Measurements from ENCODE around the gene NDUFC2.
"Not testable (repeated sequence)": the region's sequence is repeated elsewhere in the genome, so short reads cannot be mapped to it uniquely, and the experiment has no call there.

The NDUFC2 gene

DNA sequence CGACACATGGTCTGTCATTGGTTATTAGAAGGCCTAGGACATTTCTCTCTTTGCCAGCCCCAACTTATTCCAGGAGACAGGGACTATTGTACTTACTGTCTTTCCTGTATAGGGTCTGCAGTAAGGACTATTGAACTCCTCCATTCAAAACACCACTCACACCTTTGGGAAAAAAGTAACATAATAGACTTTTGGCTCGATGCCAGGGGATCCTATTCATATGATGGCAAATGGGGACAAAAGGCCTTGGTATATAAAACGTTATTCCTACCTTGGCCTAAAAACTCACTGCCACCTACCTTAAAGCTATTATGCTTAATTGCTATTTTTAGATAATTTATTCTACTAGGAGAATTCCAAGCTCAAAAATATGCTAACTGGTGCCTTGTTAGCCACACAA lies 6.3 kb upstream of the NDUFC2 start:
- no peak overlapping the region for H3K4me3 ChIP-seq (ENCODE audit: control insufficient read depth, low read depth, low read length)
- DNase-seq (ENCODE audit: low read depth): no peak
- TF ChIP-seq, protein P1, sequence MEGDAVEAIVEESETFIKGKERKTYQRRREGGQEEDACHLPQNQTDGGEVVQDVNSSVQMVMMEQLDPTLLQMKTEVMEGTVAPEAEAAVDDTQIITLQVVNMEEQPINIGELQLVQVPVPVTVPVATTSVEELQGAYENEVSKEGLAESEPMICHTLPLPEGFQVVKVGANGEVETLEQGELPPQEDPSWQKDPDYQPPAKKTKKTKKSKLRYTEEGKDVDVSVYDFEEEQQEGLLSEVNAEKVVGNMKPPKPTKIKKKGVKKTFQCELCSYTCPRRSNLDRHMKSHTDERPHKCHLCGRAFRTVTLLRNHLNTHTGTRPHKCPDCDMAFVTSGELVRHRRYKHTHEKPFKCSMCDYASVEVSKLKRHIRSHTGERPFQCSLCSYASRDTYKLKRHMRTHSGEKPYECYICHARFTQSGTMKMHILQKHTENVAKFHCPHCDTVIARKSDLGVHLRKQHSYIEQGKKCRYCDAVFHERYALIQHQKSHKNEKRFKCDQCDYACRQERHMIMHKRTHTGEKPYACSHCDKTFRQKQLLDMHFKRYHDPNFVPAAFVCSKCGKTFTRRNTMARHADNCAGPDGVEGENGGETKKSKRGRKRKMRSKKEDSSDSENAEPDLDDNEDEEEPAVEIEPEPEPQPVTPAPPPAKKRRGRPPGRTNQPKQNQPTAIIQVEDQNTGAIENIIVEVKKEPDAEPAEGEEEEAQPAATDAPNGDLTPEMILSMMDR (IDR thresholded peaks at IDR 0.05; ENCODE audit: control insufficient read depth, insufficient read depth, low read depth, low read length, missing control alignments): no peak

DNA sequence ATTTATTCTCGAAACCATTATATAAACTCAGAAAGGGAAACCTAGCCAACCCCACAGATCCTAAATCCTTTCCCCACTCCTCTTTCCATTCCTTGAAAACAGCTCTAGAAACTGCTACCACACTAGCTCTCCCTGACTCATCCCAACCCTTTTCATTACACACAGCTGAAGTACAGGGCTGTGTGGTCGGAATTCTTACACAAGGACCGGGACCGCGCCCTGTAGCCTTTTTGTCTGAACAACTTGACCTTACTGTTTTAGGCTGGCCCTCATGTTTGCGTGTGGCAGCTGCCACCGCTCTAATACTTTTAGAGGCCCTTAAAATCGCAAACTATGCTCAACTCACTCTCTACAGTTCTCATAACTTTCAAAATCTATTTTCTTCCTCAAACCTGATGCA lies 4.8 kb upstream of the NDUFC2 start:
- DNase-seq (ENCODE audit: low read depth): not testable (repeated sequence)

DNA sequence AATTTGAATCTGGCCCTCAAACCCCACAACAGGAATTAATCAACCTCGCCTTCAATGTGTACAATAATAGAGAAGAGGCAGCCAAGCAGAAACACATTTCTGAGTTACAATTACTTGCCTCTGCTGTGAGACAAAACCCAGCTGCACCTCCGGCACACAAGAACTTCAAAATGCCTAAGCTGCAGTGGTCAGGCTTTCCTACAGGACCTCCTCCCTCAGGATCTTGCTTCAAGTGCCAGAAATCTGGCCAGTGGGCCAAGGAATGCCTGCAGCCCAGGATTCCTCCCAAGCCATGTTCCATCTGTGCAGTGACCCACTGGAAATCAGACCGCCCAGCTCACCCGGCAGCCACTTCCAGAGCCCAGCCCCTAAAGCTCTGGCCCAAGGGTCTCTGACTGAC lies 3.4 kb upstream of the NDUFC2 start:
- H3K4me3 ChIP-seq (ENCODE audit: control insufficient read depth, low read depth, low read length): no peak overlapping the region
- no peak for DNase-seq (ENCODE audit: low read depth)
- TF ChIP-seq, protein P1 (IDR thresholded peaks at IDR 0.05; ENCODE audit: control insufficient read depth, insufficient read depth, low read depth, low read length, missing control alignments): no peak

More for the DNA sequence above, 4.8 kb upstream of the NDUFC2 start:
- H3K4me3 ChIP-seq (ENCODE audit: control insufficient read depth, low read depth, low read length): not testable (repeated sequence)

DNA sequence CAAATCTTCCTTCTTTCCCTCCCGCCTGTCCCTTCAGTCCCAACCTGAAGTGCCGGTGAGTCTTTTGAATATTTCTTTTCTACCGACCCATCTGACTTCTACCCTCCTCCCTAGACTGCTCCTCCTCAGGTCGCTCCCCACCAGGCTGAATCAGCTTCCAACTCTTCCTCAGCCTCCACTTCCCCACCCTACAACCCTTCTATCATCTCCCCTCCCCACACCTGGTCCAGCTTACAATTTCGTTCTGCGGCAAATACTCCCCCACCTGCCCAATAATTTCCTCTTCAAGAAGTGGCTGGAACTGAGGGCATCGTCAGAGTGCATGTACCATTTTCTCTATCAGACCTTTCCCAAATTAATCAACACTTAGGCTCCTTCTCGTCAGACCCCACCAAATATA lies 2.5 kb upstream of the NDUFC2 start:
- TF ChIP-seq, protein P1 (IDR thresholded peaks at IDR 0.05; ENCODE audit: control insufficient read depth, insufficient read depth, low read depth, low read length, missing control alignments): no peak
- DNase-seq (ENCODE audit: low read depth): no peak
- no peak overlapping the region for H3K4me3 ChIP-seq (ENCODE audit: control insufficient read depth, low read depth, low read length)

DNA sequence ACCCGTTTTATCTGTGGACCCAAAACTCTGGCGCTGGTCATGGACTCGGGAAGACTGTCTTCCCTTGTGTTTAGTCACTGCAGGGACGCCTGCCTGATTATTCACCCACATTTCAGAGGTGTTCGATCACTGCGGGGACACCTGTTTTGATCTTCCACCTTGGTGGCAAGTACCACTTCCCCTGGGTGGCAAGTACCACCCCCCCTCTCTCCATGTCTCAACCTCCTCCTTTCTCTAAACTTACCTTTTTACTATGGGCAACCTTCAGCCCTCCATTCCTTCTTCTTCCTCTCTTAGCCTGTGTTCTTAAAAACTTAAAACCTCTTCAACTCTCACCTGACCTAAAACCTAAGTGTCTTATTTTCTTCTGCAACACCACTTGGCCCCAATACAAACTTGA lies 1.9 kb upstream of the NDUFC2 start:
- no peak for DNase-seq (ENCODE audit: low read depth)
- TF ChIP-seq, protein P1 (IDR thresholded peaks at IDR 0.05; ENCODE audit: control insufficient read depth, insufficient read depth, low read depth, low read length, missing control alignments): no peak
- no peak overlapping the region for H3K4me3 ChIP-seq (ENCODE audit: control insufficient read depth, low read depth, low read length)

DNA sequence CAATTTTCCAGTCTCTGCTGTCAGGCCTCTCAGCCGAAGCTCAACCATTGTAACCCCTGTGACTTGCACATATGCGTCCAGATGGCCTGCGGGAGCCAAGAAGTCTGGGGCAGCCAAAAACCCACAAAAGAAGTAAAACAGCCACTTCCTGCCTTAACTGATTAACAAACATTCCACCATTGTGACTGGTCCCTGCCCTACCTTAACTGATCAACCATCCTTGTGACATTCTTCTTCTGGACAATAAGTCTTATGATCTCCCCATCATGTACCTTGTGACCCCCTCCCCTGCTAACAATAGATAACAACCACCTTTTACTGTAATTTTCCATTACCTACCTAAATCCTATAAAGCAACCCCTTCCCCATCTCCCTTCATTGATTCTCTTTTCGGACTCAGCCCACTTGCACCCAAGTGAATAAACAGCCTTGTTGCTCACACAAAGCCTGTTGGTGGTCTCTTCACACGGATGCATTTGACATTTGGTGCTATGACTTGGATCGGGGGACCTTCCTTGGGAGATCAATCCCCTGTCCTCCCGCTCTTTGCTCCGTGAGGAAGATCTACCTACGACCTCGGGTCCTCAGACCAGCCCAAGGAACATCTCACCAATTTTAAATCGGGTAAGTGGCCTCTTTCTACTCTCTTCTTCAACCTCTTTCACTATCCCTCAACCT lies 1.3 kb upstream of the NDUFC2 start:
- peak; percentile 81 for DNase-seq (ENCODE audit: low read depth)
- TF ChIP-seq, protein P1 (IDR thresholded peaks at IDR 0.05; ENCODE audit: control insufficient read depth, insufficient read depth, low read depth, low read length, missing control alignments): no peak
- H3K4me3 ChIP-seq (ENCODE audit: control insufficient read depth, low read depth, low read length): no peak overlapping the region

DNA sequence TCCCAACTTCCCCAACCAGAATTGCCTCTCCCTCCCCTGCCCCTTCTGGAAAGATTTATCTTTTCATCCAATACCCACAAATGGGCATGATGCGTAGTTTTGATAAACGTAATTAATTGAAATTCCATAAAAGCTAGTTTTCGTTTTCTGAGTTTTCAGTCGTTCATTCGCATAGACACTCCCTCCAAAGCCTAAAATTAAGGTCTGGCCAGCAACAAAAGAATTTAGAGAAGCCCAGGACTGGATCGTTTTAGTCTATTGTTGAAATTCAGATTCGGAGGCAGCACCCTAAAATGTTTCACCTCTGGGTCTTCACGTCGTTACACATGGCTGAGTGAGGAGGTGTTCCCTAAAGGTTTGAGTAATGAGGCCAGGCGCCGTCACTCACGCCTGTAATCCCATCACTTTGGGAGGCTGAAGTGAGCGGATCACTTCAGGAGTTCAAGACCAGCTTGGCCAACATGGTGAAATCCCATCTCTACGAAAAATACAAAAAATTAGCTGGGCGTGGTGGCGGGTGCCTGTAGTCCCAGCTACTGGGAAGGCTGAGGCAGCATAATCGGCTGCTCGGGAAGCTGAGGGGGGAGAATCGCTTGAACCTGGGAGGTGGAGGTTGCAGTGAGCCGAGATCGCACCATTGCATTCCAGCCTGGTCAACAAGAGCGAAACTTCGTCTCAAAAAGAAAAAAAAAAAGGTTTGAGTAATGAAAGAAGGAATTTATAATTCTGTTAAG lies 589 bp upstream of the NDUFC2 start:
- H3K4me3 ChIP-seq (ENCODE audit: control insufficient read depth, low read depth, low read length): peak overlapping the region; percentile 97
- TF ChIP-seq, protein P1 (IDR thresholded peaks at IDR 0.05; ENCODE audit: control insufficient read depth, insufficient read depth, low read depth, low read length, missing control alignments): no peak
- no peak for DNase-seq (ENCODE audit: low read depth)

Data from AG09309 (cell line).